Adrenal gland (tissue), 5 donors: ENCODE results near the gene PLEK2.

Experiments used
- POLR2A ChIP-seq, 2 donors: fragments of 450-650 bp; IDR thresholded peaks; one replicate each; pipeline ENCODE4 v1.6.1; 2017; ENCODE audit warnings: antibody characterized with exemption in 2 of 2, mild to moderate bottlenecking in 2 of 2, moderate library complexity in 1 of 2
- TF ChIP-seq, protein P1 (sequence below), 6 experiments: fragments of 450-650 bp in 4 of 6; fragments of 200-600 bp in 2 of 6; sonication (generic) in 1 of 6; IDR thresholded peaks; 1 replicate in 5 of 6; 2 replicates in 1 of 6; pipeline versions ENCODE4 v1.5.1 to v1.8.0; 2016 to 2021; ENCODE audit warnings: antibody characterized with exemption in 6 of 6, mild to moderate bottlenecking in 2 of 6, moderate library complexity in 1 of 6
- donor health status: DM: no; HTN: no; CAD: no.

DNA sequence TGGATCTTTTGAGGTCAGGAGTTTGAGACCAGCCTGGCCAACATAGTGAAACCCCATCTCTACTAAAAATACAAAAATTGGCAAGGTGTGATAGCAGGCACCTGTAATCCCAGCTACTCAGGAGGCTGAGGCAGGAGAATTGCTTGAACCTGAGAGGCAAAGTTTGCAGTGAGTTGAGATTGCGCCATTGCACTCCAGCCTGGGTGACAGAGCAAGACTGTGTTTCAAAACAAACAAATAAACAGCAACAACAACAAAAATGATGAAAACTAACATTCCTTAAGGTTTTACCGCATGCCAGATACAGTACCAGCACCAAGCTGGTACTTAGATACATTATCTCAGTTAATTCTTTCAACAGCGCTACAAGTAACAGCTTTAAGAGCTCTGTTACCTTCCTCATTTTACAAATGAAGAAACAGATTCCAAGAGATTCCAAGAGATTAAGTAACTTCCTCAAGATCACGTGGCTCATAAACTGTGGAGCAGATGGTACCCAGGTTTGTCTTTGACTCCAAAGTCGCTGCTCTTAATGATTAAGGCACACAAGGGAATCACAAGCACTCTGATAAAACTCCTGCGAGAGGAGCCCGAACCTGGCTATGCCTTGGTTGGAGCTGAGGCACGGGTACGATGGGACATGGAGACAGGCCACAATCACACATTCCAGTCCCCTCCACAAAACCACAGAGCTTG lies 17.7 kb upstream of the PLEK2 start:
- no peak for TF ChIP-seq POLR2A (IDR thresholded peaks at IDR 0.05)
- TF ChIP-seq, protein P1, sequence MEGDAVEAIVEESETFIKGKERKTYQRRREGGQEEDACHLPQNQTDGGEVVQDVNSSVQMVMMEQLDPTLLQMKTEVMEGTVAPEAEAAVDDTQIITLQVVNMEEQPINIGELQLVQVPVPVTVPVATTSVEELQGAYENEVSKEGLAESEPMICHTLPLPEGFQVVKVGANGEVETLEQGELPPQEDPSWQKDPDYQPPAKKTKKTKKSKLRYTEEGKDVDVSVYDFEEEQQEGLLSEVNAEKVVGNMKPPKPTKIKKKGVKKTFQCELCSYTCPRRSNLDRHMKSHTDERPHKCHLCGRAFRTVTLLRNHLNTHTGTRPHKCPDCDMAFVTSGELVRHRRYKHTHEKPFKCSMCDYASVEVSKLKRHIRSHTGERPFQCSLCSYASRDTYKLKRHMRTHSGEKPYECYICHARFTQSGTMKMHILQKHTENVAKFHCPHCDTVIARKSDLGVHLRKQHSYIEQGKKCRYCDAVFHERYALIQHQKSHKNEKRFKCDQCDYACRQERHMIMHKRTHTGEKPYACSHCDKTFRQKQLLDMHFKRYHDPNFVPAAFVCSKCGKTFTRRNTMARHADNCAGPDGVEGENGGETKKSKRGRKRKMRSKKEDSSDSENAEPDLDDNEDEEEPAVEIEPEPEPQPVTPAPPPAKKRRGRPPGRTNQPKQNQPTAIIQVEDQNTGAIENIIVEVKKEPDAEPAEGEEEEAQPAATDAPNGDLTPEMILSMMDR (IDR thresholded peaks at IDR 0.05): no peak
